LHCN-M2 (cell line): ENCODE results near the gene DPEP2NB. TPM values are rescaled to one million over a fixed set of nuclear protein-coding genes. Genes with fewer than 3 reads are reported as not detected.
"Not testable (repeated sequence)": the region's sequence is repeated elsewhere in the genome, so short reads cannot be mapped to it uniquely, and the experiment has no call there.

Experiments used
- DNase-seq: peaks from one replicate; pipeline ENCODE4 v3.0.0-alpha.2; 2012; ENCODE audit warnings: low read depth
- total RNA-seq: library from RNA; depleted of rRNA; stranded (reverse); fragments of >200 nt; gene quantifications from 2 replicates; pipeline ENCODE4 v1.2.3, GENCODE V29; 2014

Gene DPEP2NB
- total RNA-seq, 1 experiment from 2014 or later = not detected

GRCh38 chr16:68013440-68013839, 2.3 kb downstream of the DPEP2NB start:
- DNase-seq = no peak

GRCh38 chr16:68009872-68010271, 5.8 kb downstream of the DPEP2NB start:
- not testable (repeated sequence) for DNase-seq

GRCh38 chr16:68009157-68009735, 6.5 kb downstream of the DPEP2NB start:
- DNase-seq = no peak

GRCh38 chr16:68005786-68006286, 9.9 kb downstream of the DPEP2NB start:
- DNase-seq = no peak

- no peak for DNase-seq
These were observed 10.5 kb downstream of the DPEP2NB start for GRCh38 chr16:68005211-68005610.

- DNase-seq = peak; percentile 62
These were observed 12.7 kb downstream of the DPEP2NB start for GRCh38 chr16:68003031-68003430.

GRCh38 chr16:68000450-68000849, 15.3 kb downstream of the DPEP2NB start:
- DNase-seq = no peak

GRCh38 chr16:67999985-68000384, 15.7 kb downstream of the DPEP2NB start:
- no peak for DNase-seq

GRCh38 chr16:67998779-67999688, 16.7 kb downstream of the DPEP2NB start, which contains the start of gene DPEP2:
Gene DPEP2, minus strand, starts transcription at chr16:67999484. Its CDS starts 6,272 bp downstream, at chr16:67993212.
- not testable (repeated sequence) for DNase-seq

GRCh38 chr16:67998231-67998778, 17.4 kb downstream of the DPEP2NB start:
- DNase-seq = not testable (repeated sequence)

- no peak for DNase-seq
These were observed 19.0 kb downstream of the DPEP2NB start for GRCh38 chr16:67996666-67997065.

GRCh38 chr16:67995423-67995822, 20.3 kb downstream of the DPEP2NB start:
- DNase-seq = no peak

- DNase-seq = not testable (repeated sequence)
These were observed 21.7 kb downstream of the DPEP2NB start for GRCh38 chr16:67994040-67994408.

- peak; percentile 59 for DNase-seq
These were observed 22.3 kb downstream of the DPEP2NB start for GRCh38 chr16:67993207-67994039.

GRCh38 chr16:67992661-67993206, 23.0 kb downstream of the DPEP2NB start:
- no peak for DNase-seq

- DNase-seq = no peak
These were observed 25.7 kb downstream of the DPEP2NB start for GRCh38 chr16:67990018-67990386.

GRCh38 chr16:67989322-67990017, 26.2 kb downstream of the DPEP2NB start:
- DNase-seq = no peak

- no peak for DNase-seq
These were observed 27.0 kb downstream of the DPEP2NB start for GRCh38 chr16:67988675-67989074.

GRCh38 chr16:67987460-67988160, 28.1 kb downstream of the DPEP2NB start:
- no peak for DNase-seq

- no peak for DNase-seq
These were observed 28.8 kb downstream of the DPEP2NB start for GRCh38 chr16:67986949-67987348.
